Sigmoid colon (tissue), 4 donors: Measurements from ENCODE around the gene SPRYD4.

ENCODE experiments used
- CTCF ChIP-seq, 4 experiments: fragments of 450-650 bp in 3 of 4; fragments of 200-600 bp in 1 of 4; IDR thresholded peaks; one replicate each; pipeline ENCODE4 v1.5.1; 2016 to 2019; ENCODE audit warnings: antibody characterized with exemption in 4 of 4, mild to moderate bottlenecking in 3 of 4, moderate library complexity in 2 of 4
- EP300 ChIP-seq, 4 donors: sonication (generic); formaldehyde crosslinking; IDR thresholded peaks; one replicate each; pipeline ENCODE4 v1.6.1; 2017; ENCODE audit warnings: antibody characterized with exemption in 4 of 4
- POLR2A ChIP-seq, 2 donors: fragments of 450-650 bp; IDR thresholded peaks; one replicate each; pipeline ENCODE4 v1.6.1; 2016; ENCODE audit warnings: antibody characterized with exemption in 2 of 2, mild to moderate bottlenecking in 2 of 2, moderate library complexity in 2 of 2
- POLR2AphosphoS5 ChIP-seq, 4 donors: sonication (generic); formaldehyde crosslinking; IDR thresholded peaks; one replicate each; pipeline ENCODE4 v1.6.1; 2017; ENCODE audit warnings: antibody characterized with exemption in 4 of 4

- no peak for TF ChIP-seq CTCF (IDR thresholded peaks at IDR 0.05)
- TF ChIP-seq POLR2A (IDR thresholded peaks at IDR 0.05): no peak
- no peak for TF ChIP-seq POLR2AphosphoS5 (IDR thresholded peaks at IDR 0.05)
- TF ChIP-seq EP300 (IDR thresholded peaks at IDR 0.05): no peak
Measured at GRCh38 chr12:56461235-56462159, 6.9 kb upstream of the SPRYD4 start.
